GM19328 (cell line): ENCODE results near the gene NR0B2.
"Not testable (repeated sequence)": the region's sequence is repeated elsewhere in the genome, so short reads cannot be mapped to it uniquely, and the experiment has no call there.

Source experiments
- ATAC-seq: cut with Tn5 transposase; IDR thresholded peaks from one replicate; pipeline ENCODE4 v1.9.1; 2021; ENCODE audit warnings: mild to moderate bottlenecking, moderate library complexity; ENCODE audit not compliant: unreplicated experiment

Gene NR0B2, protein sequence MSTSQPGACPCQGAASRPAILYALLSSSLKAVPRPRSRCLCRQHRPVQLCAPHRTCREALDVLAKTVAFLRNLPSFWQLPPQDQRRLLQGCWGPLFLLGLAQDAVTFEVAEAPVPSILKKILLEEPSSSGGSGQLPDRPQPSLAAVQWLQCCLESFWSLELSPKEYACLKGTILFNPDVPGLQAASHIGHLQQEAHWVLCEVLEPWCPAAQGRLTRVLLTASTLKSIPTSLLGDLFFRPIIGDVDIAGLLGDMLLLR

DNA sequence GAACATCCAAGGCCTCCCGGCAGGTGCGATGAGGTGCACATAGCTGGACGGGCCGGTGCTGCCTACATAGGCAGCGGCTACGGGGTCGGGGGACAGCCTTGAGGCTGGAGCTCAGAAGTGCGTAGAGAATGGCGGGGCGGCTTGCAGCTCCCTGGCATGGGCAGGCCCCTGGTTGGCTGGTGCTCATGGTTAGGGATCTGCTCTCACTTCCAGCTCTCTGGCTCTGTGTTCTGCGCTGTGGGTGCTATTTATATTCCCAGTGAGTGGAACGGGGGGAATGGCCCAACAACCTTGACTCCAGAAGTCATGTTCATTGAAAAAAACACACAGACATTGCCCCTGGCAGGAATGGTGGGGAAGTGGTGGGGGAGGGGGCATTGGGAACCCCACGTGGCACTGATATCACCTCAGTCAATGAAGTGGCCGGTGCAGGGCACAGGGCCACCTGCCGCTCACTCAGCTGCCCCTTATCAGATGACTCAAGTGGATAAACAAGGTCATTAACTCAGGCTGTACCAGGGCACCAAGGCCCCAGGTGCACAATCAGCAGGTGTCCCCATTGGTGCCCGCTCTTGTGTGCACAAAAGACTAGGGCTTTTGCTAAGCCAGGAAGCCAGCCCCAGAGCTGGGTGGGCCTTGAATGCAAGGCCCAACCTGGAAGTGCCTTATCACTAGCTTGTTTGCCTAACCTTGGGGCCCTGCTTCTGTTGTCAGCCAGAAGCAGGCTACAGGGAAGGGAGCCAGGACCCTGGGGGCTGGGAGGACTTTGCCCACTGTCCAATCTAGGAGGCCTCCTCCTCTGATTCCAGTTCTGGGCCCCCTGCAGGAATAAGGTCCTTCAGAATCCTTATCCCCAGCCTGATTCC lies at the start of gene NR0B2:
Gene NR0B2, minus strand, starts transcription at position 222 of the 866 bp plus-strand sequence. Its CDS starts 35 bp downstream, at position 187.
- ATAC-seq = no peak

GRCh38 chr1:26961826-26962225 lies 48.1 kb upstream of the NR0B2 start:
- ATAC-seq = no peak

DNA sequence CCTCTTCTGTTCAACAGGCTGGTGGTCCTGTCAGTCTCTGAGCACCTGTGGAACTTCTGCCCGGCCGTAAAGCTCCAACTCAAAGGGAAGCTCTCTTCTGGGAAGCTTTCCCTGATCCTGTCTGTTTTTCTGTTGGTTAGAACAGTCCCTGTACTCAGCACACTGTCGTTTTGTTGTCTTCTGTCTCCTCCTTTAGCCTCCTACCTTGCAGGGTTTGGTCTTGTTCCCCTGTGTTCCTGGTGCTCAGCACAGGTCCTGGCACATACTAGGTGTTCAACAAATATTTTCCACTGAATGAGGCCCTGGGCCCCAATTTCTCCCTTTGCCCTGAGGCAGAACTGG lies 46.8 kb upstream of the NR0B2 start:
- ATAC-seq = no peak

DNA sequence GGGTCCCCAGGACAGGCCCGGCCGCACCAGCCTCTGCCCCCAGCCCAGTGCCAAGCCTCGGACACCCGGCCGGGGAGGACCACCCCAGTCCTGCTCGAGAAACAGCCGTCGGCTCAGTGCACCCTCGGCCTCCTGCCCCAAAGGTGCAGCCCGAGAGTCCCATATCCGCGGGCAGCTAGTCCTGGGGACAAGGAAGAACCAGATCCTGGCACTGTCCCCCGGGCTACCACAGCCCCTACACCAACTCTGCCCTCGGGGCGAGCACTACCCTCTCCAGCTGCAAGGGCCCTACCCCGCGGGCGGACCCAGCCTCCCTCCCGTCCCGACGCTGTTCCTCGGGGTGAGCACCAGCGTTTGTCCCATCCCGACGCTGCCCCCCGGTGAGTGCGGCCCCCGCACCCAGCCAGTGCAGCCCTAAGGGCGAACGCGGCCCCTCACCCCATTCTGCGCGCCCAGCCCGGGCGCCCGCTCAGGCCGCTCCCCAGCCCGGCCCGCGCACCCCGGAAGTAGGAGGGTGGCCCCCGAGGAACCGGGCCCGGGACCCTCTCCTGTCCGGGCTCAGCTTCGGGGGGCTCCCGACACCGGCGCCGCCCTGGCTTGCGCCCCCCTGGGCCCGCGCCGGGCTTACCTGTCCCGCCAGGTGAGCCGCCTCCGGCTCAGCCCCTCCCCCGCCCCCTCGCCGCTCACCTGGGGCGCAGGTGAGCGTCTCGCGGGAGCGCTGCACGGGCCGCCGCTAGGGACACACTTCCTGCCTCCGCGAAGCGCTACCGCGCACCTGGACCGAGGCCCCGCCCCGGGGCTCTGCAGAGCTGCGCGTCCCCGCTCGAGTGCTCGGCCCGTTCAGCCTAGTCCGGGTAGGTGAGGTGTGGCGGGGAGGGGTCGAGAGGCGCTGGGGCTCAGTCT lies 46.2 kb upstream of the NR0B2 start, which contains the start of gene KDF1:
Gene KDF1, minus strand, starts transcription at position 747 of the 903 bp plus-strand sequence. CDS start 8,088 bp downstream, outside the sequence.
- ATAC-seq = no peak

DNA sequence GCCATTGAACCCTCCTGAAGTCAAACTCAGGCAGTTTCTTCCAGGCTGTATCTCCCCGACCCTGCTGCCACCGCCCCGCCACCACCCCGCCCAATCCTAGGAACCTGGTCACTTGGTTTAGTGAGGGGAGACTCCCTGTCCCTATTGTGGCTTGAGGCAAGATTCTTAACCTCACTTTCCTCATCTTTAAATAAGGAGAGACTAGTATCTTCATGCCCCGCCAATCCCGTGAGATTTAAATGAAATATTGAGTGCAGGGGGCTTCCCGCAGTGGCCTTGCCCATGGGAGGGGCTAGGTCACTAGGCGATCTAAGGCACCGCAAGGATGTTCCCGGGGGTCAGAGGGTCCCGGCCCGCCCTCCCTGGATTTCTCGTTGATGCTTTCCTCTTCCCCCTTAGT lies 45.5 kb upstream of the NR0B2 start:
- no peak for ATAC-seq

DNA sequence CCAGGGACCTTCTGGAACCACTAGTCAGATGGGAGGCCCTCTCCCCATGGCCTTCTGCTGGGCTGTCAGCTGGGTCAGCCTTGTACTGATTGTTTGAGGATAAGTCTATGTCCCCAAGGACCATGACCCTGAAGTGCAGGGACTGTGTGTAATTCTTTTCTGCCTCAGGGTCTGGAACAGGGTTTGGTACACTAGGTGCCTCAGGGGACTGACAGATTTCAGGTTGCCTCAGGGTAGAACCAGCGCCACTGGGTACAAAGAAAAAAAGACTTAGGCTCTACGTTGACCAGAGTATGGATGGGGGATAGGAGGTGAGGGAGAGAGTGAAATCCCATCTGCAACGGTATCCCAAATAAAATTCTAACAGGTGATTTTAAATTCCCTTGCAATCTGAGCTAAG lies 43.5 kb upstream of the NR0B2 start:
- no peak for ATAC-seq

GRCh38 chr1:26956321-26956720 lies 42.5 kb upstream of the NR0B2 start:
- no peak for ATAC-seq

GRCh38 chr1:26953374-26953773 lies 39.6 kb upstream of the NR0B2 start:
- ATAC-seq = no peak

GRCh38 chr1:26951821-26952497 lies 38.2 kb upstream of the NR0B2 start:
- ATAC-seq = no peak

- ATAC-seq = no peak
Observed at GRCh38 chr1:26951216-26951615, 37.4 kb upstream of the NR0B2 start.

GRCh38 chr1:26950602-26951001 lies 36.8 kb upstream of the NR0B2 start:
- no peak for ATAC-seq

DNA sequence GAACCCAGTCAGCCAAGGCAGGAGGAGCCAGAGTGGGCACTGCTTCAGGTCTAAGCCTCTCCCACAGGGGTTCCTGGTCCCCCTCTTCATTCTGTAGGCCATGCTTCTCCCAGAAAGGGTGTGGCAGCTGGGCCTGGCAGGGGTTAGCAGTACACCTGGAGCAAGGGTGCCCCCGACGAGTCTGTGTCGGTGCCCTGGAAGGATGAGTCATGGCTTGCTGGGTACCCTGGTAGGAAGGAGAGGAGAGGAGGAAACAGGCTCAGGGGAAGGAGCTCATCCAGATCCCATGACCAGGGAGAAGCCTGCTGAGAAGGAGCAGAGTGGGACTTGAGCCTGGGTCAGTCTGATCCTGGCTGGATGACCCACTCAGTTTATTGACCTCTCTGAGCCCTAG lies 36.1 kb upstream of the NR0B2 start:
- no peak for ATAC-seq

DNA sequence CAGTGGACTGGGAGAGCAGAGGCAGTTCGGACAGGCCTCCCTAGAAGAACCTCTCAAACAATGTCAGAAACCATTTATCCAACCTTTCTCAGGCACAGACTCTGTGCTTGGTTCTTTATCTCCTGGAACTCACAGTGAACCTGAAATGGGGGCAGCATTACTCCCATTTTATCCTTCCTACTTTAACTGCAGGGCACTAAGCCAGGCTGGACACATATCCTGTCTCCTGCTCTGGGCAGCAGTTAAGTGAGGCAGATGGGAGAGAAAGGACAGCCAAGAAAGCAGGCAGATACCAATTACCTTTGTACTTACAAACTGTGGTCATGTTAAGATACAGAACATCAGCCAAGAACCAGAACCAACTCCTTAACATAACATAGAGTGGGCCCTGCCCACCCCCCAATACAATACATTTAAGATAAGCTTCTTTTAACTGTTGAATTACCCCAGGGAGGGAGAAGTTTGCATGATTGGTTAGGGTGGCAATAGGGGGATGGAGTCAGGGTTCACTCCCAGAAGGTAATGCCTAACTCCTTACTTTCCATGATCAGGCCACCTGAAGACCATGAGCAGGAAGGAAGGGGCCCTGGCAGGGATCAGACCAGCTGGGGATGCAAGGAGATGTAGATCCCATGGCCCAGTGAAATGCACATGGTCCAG lies 35.6 kb upstream of the NR0B2 start:
- no peak for ATAC-seq

GRCh38 chr1:26948725-26949057 lies 34.9 kb upstream of the NR0B2 start:
- ATAC-seq = not testable (repeated sequence)

- ATAC-seq = no peak
Observed at GRCh38 chr1:26946270-26946669, 32.5 kb upstream of the NR0B2 start.

DNA sequence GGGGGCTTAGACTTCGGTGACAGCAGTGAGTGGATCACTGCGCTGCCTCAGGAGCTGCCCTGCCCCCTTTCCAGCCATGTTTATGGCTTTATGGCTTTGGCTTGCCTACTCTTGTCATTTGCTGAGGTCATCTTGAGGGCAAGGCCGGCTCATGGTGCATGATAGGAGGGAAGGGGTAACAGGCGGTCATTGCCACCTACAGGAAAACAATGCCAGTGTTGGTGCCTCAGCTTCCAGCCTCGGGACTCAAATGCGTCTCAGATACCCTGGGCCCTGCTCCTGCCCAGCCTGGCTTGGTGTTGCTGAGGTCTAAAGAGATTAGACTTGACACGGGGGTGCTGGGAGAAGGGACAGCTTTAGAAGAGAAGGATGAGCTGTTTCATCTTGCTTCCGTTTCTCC lies 32.0 kb upstream of the NR0B2 start:
- no peak for ATAC-seq

- ATAC-seq = no peak
Observed at GRCh38 chr1:26945138-26945537, 31.4 kb upstream of the NR0B2 start.

DNA sequence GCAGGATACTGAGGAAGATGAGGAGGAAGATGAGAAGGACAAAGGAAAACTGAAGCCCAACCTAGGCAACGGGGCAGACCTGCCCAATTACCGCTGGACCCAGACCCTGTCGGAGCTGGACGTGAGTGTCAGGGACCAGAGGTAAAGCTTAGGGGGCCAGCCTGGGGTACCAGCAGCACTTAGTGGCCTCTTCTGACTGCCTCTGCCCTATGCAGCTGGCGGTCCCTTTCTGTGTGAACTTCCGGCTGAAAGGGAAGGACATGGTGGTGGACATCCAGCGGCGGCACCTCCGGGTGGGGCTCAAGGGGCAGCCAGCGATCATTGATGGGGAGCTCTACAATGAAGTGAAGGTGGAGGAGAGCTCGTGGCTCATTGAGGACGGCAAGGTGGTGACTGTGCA lies 28.9 kb upstream of the NR0B2 start:
- ATAC-seq = no peak

GRCh38 chr1:26941311-26941710 lies 27.5 kb upstream of the NR0B2 start:
- no peak for ATAC-seq

DNA sequence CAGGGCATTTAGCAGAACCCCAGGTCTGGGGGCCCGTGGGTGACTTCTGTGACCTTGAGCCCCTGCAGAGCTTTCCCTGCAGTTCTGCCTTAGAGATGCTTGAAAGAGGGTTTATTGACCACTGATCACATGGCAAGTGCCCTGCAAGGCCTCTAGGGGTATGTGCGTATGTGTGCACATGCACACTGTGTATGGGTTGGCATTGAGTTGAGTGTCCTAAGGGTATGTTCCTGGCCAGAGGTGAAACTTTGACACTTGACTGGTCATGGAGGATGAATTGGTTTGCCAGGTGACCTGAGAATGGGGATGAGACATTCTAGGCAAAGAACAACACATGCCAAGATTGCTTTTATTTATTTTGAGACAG lies 24.9 kb upstream of the NR0B2 start:
- no peak for ATAC-seq
